KBM-7 (cell line): ENCODE measurements around the gene PA2G4.
A peak's percentile ranks its signal among the peaks of the same experiment; 100 is the strongest.

Source experiments
- DNase-seq: peaks from one replicate; pipeline ENCODE4 v3.0.0-alpha.2; 2015
- in situ Hi-C: fragments of 300-500 bp; cut with MboI; formaldehyde crosslinking; loops from 2 replicates; pipeline ENCODE4 v1.14.3; 2020; ENCODE audit warnings: low sequenced_read_pairs, low pct_unique_long_range_greater_than_20kb, mixed read lengths

PA2G4 gene

DNA sequence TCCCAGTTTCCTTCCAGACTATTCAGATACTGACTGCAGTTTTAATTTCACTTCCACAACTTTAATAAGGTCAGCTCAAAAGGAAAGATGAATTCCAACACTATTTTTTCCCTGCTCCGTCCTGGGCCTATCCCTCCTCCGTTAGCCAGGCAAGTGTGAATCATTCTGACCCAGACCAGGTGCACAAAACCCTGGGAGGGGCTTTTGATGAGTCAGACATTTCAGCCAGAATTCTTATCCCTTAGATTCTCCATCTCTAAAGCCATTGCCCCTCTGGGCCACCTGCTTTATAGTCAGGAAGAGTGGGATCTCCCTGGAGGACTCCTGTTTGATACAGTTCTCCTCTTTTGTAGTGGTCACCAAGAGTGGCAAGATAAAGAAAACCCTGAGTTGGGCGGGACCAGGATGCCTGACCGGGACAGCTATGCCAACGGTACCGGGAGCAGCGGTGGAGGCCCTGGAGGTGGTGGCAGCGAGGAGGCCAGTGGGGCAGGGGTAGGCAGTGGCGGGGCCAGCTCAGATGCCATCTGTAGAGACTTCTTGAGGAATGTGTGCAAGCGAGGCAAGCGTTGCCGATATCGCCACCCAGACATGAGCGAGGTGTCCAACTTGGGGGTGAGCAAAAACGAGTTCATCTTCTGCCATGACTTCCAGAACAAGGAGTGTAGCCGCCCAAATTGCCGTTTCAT is 15.9 kb downstream of the PA2G4 start:
- no peak for DNase-seq
- in situ Hi-C loops, result no loop called here

DNA sequence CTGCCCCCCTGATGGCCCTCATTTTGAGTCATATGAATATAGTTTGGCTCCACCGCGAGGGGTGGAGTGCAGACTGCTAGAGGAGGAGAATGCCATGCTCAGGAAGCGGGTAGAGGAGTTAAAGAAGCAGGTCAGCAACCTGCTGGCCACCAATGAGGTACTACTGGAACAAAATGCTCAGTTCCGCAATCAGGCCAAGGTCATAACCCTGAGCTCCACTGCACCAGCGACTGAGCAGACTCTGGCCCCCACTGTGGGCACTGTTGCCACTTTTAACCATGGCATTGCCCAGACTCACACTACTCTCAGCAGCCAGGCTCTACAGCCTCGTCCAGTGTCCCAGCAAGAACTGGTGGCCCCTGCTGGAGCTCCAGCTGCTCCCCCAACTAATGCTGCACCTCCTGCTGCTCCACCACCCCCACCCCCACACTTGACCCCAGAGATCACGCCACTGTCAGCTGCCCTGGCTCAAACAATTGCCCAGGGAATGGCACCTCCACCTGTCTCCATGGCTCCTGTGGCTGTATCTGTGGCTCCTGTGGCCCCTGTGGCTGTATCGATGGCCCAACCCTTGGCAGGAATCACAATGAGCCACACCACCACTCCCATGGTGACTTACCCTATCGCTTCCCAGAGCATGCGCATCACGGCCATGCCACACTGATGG is 17.0 kb downstream of the PA2G4 start:
- in situ Hi-C loops, result no loop called here

DNA sequence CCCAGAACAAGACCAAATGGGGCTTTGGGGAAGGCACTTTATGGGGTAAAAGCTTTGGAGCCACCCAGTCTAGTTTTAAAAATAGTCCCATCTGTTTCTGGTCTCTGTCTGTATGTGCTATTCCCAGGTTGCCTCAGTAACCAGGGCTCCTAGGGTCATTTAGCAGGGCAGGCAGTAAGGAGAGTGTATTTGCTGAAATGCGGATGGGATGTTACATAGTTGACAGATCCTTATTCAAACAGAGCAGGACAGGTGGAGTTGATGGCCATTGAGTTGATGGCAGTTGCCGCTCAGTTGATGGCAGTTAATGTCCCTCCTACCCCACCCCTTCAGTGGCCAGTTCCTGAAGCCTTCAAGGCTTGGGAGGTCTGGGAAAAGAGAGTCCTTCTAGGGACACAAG is 18.3 kb downstream of the PA2G4 start:
- DNase-seq, result no peak
- in situ Hi-C loops, result no loop called here

More for the DNA sequence above, 17.0 kb downstream of the PA2G4 start:
- DNase-seq, result no peak

DNA sequence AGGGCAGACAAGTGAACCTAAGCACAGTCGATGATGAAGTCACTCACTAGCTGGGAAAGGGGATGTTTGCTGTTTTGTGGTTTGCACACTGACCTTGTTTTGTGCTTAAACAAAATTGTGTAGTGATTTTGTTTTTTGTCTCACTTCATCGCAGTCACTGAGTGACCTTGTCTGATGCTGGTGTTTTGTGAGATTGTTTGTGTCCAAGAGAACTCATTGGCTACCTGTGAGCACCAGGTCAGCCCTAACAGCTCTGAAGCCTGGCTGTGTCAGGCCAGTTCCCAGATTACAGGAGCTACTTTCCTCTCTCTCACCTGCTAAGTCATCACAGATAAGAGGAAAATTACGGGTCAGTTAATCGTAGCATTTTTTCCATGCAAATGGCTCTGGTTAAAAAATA is 19.8 kb downstream of the PA2G4 start:
- in situ Hi-C loops, result no loop called here
- no peak for DNase-seq

DNA sequence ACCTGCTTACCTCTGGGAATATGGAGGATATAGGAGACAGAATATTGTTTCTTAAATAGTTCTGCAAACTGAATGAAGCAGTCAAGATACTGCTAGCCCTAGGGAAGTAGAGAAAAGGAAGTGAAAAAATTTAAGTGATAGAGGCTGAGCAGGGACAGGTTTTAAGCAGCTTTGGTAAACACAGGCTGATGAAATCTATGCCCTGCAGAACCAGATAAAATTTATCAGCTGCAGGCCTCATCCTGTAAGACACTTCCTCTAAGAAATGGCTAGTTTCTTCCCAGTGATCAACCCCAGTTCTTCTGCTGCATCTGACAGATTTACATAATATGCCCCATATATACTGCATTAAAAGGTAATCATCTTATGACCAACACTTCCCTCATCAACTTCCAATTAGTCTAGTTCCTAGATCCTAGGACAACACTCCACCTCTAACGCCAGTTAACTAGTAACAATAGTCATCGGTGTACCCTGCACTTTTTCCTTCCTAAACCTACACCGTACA is 22.4 kb downstream of the PA2G4 start:
- in situ Hi-C loops, result no loop called here
- peak; percentile 79 for DNase-seq

DNA sequence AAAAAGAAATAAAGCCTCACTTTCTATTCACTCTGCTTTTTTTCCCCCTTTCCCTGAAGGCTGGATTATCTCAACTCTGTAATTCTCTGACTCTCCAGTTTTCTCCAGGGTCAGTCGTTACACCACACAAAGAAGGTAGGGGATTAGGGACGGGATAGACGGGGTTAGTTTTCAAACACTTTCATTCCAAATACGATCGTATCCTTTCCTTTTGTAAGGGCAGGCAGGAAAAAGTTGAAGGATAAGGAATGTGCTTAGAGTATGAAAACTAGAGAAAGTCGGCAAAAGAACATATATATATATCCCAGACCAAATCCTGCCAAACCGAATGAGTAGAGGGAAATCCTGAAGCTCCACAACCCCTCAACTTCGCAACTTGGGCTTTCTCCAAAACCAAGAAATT is 23.1 kb downstream of the PA2G4 start:
- in situ Hi-C loops, result no loop called here

DNA sequence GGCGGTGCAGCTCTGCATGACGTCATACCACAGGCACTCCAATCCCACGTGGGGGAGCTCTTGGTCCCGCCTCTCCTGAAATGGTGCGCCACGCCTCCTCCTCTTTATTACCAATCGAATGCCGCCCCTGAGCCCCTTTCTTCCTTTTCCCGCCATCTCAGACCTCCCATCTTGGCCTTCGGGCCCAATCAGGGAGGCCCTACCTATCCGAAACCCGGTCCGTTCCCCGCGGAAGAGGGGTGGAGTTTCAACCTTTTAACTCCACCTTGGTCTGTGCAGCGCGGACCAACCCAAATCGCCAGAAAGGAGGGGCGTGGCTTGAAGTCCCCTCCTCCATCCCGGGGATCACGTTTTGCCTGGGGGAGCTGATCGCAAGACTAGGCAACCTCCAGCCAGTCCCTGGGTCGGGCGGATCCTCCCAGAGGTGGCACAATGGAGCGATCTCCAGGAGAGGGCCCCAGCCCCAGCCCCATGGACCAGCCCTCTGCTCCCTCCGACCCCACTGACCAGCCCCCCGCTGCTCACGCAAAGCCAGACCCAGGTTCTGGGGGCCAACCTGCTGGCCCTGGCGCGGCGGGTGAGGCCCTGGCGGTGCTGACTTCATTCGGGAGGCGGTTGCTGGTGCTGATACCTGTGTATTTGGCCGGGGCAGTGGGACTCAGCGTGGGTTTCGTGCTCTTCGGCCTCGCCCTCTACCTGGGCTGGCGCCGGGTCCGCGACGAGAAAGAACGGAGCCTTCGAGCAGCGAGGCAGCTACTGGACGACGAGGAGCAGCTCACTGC is 23.7 kb downstream of the PA2G4 start, which contains the start of gene ESYT1:
Gene ESYT1 (plus strand): TSS at position 380 of the 782 bp plus-strand sequence. CDS start 53 bp downstream, at position 433.
- peak; percentile 100 for DNase-seq
- in situ Hi-C loops, result no loop called here

More for the DNA sequence above, 23.1 kb downstream of the PA2G4 start:
- no peak for DNase-seq

DNA sequence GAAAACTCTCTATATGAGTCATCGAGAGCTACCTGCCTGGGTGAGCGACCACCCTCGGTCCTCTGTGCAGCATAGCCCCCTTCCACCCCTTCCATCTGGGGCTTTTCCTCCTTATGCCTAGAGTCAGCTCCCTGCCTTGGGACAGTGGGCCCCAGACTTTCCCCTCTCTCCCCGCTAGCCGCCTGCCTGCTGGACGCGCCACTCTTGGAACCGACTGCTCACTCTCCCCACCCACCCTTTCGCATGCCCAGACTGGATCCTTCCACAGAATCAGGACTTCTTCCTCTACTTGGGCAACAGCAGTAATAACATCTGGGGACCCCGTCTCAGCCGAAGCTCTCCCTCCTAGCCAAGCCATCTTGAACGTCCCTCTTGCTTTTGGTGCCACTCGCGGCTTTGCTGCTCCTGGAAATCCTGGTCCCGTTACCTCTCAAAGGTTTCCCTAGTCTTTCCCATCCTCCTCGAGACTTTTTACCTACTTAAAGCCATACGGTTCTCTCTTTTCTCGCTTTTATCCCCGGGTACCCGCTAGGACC is 24.4 kb downstream of the PA2G4 start:
- in situ Hi-C loops, result no loop called here
- no peak for DNase-seq

DNA sequence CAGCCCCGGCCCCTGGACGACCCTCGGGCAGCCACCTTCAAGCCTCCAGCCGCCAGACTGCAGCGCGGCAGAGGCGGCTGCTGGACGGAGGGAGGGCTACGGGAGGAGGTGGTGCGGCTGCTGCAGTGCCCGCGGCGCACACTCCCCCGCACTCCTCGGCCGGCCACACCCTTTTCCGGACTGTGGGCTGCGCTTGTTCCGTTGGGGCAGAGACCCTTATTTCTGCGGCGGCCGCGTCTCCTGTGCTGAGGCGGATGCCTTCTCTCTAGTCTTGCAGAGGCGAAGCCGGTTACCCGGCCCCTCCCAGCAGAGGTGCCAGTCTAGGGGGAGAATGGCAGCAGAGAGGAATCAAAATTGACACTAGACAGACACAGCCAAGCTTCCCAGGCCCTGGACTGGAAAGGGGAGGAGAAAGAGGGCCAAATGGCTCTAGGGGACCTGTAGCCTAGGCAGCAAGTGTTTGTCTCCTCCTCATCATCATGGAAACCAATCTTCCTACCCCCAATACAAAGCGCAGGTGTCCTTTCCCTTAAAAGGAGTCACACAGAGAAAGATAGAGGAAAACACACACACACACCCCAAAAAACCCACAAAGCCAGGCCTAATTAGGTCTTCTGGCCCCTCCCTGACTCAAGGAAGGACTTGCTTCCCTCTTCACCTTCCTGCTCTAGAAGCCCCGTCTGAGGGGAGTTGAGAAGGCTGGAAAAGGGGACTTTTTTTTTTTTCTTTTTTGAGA is 25.0 kb downstream of the PA2G4 start:
- peak; percentile 94 for DNase-seq
- in situ Hi-C loops, result no loop called here

DNA sequence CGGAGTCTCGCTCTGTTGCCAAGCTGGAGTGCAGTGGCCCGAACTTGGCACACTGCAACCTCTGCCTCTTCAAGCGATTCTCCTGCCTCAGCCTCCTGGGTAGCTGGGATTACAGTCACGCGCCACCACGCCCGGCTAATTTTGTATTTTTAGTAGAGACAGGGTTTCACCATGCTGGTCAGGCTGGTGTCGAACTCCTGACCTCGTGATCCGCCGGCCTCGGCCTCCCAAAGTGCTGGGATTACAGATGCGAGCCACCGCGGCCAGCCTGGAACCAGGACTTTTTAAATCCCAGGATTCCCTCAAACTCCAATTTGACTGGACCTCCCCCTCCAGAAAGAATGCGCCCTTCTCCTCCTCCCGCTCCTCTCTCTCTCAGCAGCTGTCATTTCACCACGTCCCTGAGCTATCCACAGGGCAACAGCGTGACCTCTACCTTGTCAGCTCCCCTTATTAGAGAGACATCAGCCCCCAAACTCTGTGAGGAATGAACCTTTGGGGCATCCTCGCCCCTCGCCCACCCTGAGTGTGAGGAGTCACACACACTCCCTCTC is 25.7 kb downstream of the PA2G4 start:
- no peak for DNase-seq
- in situ Hi-C loops, result no loop called here

DNA sequence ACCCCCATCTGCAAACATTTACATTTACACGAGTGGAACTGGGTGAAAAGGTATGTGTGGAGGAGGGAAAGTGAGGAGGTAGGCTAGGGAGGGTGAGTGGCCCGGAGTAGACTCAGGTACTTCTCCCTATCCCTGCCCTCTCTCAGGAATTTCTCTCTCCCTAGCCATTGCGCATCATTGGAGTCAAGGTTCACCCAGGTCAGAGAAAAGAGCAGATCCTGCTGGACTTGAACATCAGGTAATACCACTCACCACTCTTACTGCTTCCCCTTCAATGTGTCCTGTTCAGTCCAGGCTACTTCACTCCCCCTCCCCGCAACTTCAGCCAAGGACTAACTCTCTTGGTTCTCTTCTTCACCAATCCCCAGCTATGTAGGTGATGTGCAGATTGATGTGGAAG is 26.5 kb downstream of the PA2G4 start:
- DNase-seq, result no peak
- in situ Hi-C loops, result no loop called here

DNA sequence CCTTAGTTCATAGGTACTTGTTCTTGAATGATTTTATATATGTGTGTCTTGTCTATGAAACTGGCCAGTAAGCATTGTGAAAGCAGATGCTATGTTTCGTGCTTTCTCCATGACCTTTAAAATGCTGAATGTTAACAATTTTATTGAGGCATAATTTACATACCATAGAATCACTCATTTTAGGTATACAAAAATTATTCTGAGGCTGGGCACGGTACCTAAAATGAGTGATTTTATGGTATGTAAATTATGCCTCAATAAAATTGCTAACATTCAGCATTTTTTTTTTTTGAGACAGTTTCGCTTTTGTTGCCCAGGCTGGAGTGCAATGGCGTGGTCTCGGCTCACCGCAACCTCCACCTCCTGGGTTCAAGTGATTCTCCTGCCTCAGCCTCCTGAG is 30.5 kb downstream of the PA2G4 start:
- in situ Hi-C loops, result no loop called here
- no peak for DNase-seq

DNA sequence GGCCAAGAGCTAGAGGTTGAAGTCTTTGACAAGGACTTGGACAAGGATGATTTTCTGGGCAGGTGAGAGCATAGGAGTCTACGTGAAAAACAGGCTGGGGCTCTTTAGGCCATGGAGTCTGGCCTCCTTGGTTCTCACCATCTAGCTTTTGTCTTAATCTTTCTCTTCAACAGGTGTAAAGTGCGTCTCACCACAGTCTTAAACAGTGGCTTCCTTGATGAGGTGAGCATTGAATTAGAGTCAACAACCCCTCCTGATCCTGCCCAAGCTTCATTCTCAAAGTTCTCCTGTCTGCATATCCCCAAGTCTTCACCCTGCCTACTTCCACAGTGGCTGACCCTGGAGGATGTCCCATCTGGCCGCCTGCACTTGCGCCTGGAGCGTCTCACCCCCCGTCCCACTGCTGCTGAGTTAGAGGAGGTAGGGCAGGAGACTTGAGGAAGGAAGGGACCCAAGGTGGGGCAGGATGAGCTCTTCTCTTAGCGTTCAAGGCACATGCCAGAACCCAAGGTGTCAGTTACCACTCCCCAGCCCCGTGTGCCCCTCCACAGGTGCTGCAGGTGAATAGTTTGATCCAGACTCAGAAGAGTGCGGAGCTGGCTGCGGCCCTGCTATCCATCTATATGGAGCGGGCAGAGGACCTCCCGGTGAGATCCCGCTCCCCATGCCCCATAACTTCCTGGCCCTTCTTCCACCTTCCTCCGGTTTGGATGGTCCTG is 33.7 kb downstream of the PA2G4 start:
- in situ Hi-C loops, result no loop called here
- DNase-seq, result no peak

DNA sequence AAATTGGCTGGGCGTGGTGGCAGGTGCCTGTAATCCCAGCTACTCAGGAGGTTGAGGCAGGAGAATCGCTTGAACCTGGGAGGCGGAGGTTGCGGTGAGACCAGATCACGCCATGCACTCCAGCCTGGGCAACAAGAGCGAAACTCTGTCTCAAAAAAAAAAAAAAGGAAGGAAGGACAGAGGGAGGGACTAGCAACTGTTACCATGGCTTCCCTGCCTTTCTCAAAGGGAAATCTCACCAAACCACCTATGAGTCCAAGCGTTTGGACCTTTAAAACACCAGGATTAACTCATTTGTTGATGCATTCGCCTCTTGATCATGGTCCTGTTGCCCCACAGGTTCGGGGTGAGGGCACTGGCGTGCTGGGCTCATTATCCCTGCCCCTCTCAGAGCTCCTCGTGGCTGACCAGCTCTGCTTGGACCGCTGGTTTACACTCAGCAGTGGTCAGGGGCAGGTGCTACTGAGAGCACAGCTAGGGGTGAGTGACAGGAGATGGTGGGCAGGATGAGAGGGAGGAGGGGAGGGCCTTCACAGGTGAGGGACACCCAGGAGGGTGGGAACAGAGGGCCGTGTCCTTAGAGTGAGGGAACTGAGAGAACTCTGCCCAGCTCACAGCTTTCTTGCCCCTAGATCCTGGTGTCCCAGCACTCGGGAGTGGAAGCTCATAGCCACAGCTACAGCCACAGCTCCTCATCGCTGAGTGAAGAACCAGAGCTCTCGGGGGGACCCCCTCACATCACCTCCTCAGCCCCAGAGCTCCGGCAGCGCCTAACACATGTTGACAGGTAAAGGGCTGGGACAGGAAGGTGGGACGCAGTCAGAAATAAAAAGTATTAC is 37.8 kb downstream of the PA2G4 start:
- in situ Hi-C loops, result no loop called here
- no peak for DNase-seq

DNA sequence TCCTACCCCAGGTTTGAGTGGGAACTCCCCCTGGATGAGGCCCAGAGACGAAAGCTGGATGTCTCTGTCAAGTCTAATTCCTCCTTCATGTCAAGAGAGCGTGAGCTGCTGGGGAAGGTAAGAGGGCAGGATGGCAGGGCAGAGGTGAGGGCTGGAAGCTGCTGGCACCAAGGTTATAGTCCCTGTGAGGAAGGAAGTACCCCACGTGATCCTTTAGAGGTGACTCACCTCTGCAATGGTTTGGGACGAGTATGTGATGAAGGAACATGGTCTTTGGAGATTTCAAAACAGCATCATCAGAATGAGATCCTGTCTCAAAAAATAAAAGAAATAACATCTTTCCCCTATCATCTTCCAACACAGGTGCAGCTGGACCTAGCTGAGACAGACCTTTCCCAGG is 38.9 kb downstream of the PA2G4 start:
- in situ Hi-C loops, result no loop called here
- no peak for DNase-seq

DNA sequence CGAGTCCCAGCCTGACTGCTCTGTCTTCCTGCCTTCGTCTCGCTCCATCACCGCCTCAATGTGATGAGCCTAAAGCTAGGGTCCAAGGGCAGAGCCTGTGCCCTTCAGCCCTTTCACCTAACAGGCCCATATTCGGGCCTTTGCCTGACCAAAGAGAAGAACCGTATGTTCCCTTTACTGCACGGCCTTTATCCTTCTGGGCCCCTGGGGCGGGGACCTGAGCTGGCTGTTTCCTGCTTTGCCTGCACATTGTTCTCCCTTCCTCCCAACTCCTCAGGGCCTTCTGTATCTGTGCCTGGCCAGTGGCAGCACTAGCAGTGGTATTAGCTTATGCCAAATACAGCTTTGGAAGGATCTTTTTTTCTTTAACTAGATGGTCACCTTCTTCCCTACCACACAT is 39.5 kb downstream of the PA2G4 start:
- no peak for DNase-seq
- in situ Hi-C loops, result no loop called here

DNA sequence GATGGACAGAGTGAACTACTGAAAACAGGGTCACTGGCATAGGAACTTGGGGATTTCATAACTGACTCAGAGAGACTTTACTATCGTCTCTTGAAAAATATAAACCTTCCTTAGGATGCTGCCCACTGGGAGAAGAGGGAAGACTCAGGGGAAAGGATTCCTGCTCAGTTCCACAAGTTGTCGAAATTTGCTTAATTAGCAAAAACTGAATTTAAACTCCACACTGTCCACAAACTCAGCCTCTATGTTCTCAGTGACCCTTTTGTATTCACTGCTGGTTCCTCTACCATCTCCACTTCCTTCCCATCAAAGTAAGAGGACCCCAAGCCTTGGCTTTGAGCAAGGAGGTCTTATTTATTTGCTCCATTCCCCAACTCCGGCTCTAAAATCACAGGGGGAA is 40.9 kb downstream of the PA2G4 start:
- in situ Hi-C loops, result no loop called here
- no peak for DNase-seq
